SK-N-SH treated with all-trans-retinoic acid at 6 μM for 48 hours (cell line): ENCODE measurements around the gene CACNA1I.
A peak's percentile ranks its signal among the peaks of the same experiment; 100 is the strongest.

ENCODE experiments used
- ATAC-seq: fragments of 200-7000 bp; cut with Tn5 transposase; 3 replicates; pipeline ENCODE4 v1.9.1; 2020; ENCODE audit warnings: mild to moderate bottlenecking, moderate library complexity
- CSDC2 ChIP-seq: fragments of 250-450 bp; sonication (Bioruptor Pico); IDR thresholded peaks from 2 replicates; pipeline ENCODE4 v1.5.0; 2020; ENCODE audit warnings: mild to moderate bottlenecking, moderate library complexity
- OSR1 ChIP-seq: fragments of 250-450 bp; sonication (Bioruptor Pico); IDR thresholded peaks from 2 replicates; pipeline ENCODE4 v1.8.0; 2022; ENCODE audit warnings: moderate library complexity, mild to moderate bottlenecking, inconsistent platforms
- PATZ1 ChIP-seq: fragments of 250-450 bp; sonication (Bioruptor Pico); IDR thresholded peaks from 2 replicates; pipeline ENCODE4 v1.8.0; 2020; ENCODE audit warnings: mild to moderate bottlenecking, moderate library complexity, borderline replicate concordance
- POU6F1 ChIP-seq: fragments of 250-450 bp; sonication (Bioruptor Pico); IDR thresholded peaks from 2 replicates; pipeline ENCODE4 v1.8.0; 2021; ENCODE audit warnings: low read depth, mild to moderate bottlenecking, moderate library complexity, borderline replicate concordance
- PPARA ChIP-seq: fragments of 250-450 bp; sonication (Bioruptor Pico); IDR thresholded peaks from 2 replicates; pipeline ENCODE4 v1.5.0; 2020; ENCODE audit warnings: mild to moderate bottlenecking, borderline replicate concordance
- RARB ChIP-seq: fragments of 250-450 bp; sonication (Bioruptor Pico); IDR thresholded peaks from 2 replicates; pipeline ENCODE4 v1.8.0; 2021; ENCODE audit warnings: mild to moderate bottlenecking, moderate library complexity
- SNAI2 ChIP-seq: fragments of 250-450 bp; sonication (Bioruptor Pico); IDR thresholded peaks from 2 replicates; pipeline ENCODE4 v1.5.0; 2020; ENCODE audit warnings: mild to moderate bottlenecking, moderate library complexity
- TOX ChIP-seq: fragments of 250-450 bp; sonication (Bioruptor Pico); IDR thresholded peaks from 2 replicates; pipeline ENCODE4 v1.8.0; 2021; ENCODE audit warnings: mild to moderate bottlenecking, moderate library complexity, borderline replicate concordance
- ZFP30 ChIP-seq: fragments of 450-650 bp; formaldehyde crosslinking; IDR thresholded peaks from 2 replicates; pipeline ENCODE4 v1.5.0; 2022; ENCODE audit warnings: mild to moderate bottlenecking, moderate library complexity
- ZNF565 ChIP-seq: fragments of 450-650 bp; formaldehyde crosslinking; conservative IDR thresholded peaks from 2 replicates; pipeline ENCODE4 v1.5.0; 2020; ENCODE audit warnings: low read depth, mild to moderate bottlenecking, moderate library complexity
- ZNF70 ChIP-seq: fragments of 450-650 bp; formaldehyde crosslinking; IDR thresholded peaks from 2 replicates; pipeline ENCODE4 v1.5.0; 2020; ENCODE audit warnings: mild to moderate bottlenecking, moderate library complexity
- ZNF8 ChIP-seq: fragments of 450-650 bp; formaldehyde crosslinking; IDR thresholded peaks from 2 replicates; pipeline ENCODE4 v1.5.0; 2020; ENCODE audit warnings: mild to moderate bottlenecking, moderate library complexity
- TF ChIP-seq, protein P1 (sequence below): fragments of 250-450 bp; sonication (Bioruptor Pico); IDR thresholded peaks from 2 replicates; pipeline ENCODE4 v1.5.0; 2020; ENCODE audit warnings: mild to moderate bottlenecking, moderate library complexity
- TF ChIP-seq, protein P2 (sequence below): fragments of 250-450 bp; sonication (Bioruptor Pico); IDR thresholded peaks from 2 replicates; pipeline ENCODE4 v1.5.1; 2021; ENCODE audit warnings: mild to moderate bottlenecking, moderate library complexity
- TF ChIP-seq, protein P3 (sequence below): fragments of 250-450 bp; sonication (Bioruptor Pico); IDR thresholded peaks from 2 replicates; pipeline ENCODE4 v1.5.1; 2020; ENCODE audit warnings: low read depth, mild to moderate bottlenecking, moderate library complexity

CACNA1I gene

GRCh38 chr22:39524753-39525657 is 45.5 kb upstream of the CACNA1I start:
- TF ChIP-seq CSDC2 (CRISPR knock-in tag) (no peak), ZNF8 (CRISPR knock-in tag) (no peak), ZFP30 (CRISPR knock-in tag) (no peak), PATZ1 (CRISPR knock-in tag) (no peak), POU6F1 (CRISPR knock-in tag) (no peak), ZNF70 (no peak), RARB (no peak), TOX (CRISPR knock-in tag) (no peak), PPARA (CRISPR knock-in tag) (no peak), ZNF565 (CRISPR knock-in tag) (no peak), SNAI2 (CRISPR knock-in tag) (no peak)
- TF ChIP-seq, protein P1, sequence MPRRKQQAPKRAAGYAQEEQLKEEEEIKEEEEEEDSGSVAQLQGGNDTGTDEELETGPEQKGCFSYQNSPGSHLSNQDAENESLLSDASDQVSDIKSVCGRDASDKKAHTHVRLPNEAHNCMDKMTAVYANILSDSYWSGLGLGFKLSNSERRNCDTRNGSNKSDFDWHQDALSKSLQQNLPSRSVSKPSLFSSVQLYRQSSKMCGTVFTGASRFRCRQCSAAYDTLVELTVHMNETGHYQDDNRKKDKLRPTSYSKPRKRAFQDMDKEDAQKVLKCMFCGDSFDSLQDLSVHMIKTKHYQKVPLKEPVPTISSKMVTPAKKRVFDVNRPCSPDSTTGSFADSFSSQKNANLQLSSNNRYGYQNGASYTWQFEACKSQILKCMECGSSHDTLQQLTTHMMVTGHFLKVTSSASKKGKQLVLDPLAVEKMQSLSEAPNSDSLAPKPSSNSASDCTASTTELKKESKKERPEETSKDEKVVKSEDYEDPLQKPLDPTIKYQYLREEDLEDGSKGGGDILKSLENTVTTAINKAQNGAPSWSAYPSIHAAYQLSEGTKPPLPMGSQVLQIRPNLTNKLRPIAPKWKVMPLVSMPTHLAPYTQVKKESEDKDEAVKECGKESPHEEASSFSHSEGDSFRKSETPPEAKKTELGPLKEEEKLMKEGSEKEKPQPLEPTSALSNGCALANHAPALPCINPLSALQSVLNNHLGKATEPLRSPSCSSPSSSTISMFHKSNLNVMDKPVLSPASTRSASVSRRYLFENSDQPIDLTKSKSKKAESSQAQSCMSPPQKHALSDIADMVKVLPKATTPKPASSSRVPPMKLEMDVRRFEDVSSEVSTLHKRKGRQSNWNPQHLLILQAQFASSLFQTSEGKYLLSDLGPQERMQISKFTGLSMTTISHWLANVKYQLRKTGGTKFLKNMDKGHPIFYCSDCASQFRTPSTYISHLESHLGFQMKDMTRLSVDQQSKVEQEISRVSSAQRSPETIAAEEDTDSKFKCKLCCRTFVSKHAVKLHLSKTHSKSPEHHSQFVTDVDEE (CRISPR knock-in tag): no peak
- TF ChIP-seq, protein P2, sequence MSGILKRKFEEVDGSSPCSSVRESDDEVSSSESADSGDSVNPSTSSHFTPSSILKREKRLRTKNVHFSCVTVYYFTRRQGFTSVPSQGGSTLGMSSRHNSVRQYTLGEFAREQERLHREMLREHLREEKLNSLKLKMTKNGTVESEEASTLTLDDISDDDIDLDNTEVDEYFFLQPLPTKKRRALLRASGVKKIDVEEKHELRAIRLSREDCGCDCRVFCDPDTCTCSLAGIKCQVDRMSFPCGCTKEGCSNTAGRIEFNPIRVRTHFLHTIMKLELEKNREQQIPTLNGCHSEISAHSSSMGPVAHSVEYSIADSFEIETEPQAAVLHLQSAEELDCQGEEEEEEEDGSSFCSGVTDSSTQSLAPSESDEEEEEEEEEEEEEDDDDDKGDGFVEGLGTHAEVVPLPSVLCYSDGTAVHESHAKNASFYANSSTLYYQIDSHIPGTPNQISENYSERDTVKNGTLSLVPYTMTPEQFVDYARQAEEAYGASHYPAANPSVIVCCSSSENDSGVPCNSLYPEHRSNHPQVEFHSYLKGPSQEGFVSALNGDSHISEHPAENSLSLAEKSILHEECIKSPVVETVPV: no peak
- ATAC-seq: peak; percentile 1; the same call in 2 of the 3 replicates

DNA sequence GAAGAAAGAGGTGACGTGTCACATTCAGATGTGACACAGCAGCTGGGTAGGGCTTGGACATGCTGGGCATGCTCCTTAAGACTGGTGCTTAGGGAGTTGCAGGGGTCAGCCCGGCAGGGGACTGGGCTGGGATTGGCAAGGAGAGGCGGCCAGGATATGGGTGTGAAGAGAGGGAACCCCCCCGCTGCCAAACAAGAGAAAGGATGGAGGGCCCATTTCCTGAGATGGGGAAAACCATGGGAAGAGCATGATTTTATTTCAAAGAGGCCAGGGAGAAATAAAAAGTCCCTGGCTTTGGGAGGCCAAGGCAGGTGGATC is 44.9 kb upstream of the CACNA1I start:
- no peak for TF ChIP-seq RARB
- TF ChIP-seq, protein P3, sequence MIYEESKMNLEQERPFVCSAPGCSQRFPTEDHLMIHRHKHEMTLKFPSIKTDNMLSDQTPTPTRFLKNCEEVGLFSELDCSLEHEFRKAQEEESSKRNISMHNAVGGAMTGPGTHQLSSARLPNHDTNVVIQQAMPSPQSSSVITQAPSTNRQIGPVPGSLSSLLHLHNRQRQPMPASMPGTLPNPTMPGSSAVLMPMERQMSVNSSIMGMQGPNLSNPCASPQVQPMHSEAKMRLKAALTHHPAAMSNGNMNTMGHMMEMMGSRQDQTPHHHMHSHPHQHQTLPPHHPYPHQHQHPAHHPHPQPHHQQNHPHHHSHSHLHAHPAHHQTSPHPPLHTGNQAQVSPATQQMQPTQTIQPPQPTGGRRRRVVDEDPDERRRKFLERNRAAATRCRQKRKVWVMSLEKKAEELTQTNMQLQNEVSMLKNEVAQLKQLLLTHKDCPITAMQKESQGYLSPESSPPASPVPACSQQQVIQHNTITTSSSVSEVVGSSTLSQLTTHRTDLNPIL: no peak
- ATAC-seq: no peak

DNA sequence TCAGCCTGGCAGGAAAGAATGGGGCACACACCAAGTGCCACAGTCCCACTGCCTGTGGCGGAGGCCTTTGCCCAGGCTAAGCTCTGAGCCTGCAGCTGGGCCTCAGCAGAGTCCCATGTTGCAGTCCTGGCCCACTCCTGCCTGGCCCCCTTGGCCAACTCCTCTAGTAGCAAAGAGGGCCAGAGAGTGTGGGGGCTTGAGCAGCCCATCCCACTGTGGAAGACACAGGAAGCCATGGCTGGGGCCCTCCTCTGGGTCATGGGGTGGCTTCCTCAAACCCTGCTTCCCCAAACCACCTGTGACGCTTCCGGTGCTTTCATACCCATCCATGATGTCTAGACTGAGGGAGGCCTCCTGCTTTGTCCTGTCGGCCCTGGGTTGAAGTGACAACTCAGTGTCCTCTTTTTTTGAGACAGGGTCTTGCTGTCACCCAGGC is 43.8 kb upstream of the CACNA1I start:
- ATAC-seq: no peak; the same call in 1 of the 3 replicates
- no peak for TF ChIP-seq CSDC2 (CRISPR knock-in tag)
- TF ChIP-seq, protein P3: no peak
- TF ChIP-seq, protein P2: no peak
- no peak for TF ChIP-seq OSR1 (CRISPR knock-in tag)
- no peak for TF ChIP-seq SNAI2 (CRISPR knock-in tag)
- TF ChIP-seq TOX (CRISPR knock-in tag): no peak
